ENCODE data around the gene RNF224. TPM values are rescaled to one million over a fixed set of nuclear protein-coding genes. Genes with fewer than 3 reads are reported as not detected.

RNF224 gene
- polyA plus RNA-seq, 1 donor (not counting 4 experiments of a cell fraction or from before 2014, with no cell fraction given) = not detected

DNA sequence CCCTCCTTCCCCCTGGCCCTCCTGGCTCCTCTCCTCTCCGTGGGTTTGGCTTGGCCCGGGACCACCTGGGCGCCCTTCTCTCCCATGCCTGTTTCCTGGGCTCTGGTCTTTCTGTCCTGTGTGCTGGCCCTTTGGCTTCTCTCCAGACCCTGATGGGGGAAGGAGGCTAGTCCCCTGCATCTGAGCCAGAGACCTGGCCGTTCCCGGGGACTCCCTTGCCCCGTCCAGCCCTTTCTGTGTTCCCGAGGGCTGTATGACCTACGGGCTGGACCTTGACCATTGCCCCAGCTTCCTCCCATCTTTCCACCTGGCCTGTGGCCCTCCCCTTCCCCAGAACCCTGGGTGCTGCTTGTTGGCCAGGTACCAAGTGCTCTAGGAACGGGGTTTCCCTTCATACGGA lies 36.2 kb downstream of the RNF224 start:
- Histone ChIP-seq H3K9ac (ENCODE audit: control insufficient read depth, extremely low read depth, insufficient read depth, low read length) (no peak overlapping the region), H3K27me3 (ENCODE audit: control insufficient read depth, extremely low read depth, insufficient read depth, low read length) (no peaks in the 10 kb centered on the region), H3K36me3 (ENCODE audit: control insufficient read depth in 2 of 2, extremely low read depth in 1 of 2, insufficient read depth in 2 of 2, low read length in 2 of 2) (peaks cover 20 to 35% of the 10 kb centered on the region in 2 experiments), H3K9me3 (ENCODE audit: control insufficient read depth, low read depth, low read length) (no peaks in the 10 kb centered on the region), H3K4me2 (ENCODE audit: control insufficient read depth, extremely low read depth, insufficient read depth, low read depth, low read length) (no peak overlapping the region), H3K79me2 (ENCODE audit: control insufficient read depth, insufficient read depth, low read length) (peaks cover 6% of the 10 kb centered on the region), H3K4me3 (ENCODE audit: control insufficient read depth in 2 of 3, extremely low read depth in 1 of 3, insufficient read depth in 2 of 3, low read depth in 1 of 3, low read length in 3 of 3) (no peak overlapping the region), H2AFZ (ENCODE audit: control insufficient read depth, low read length) (no peak overlapping the region), H3K27ac (ENCODE audit: control insufficient read depth, insufficient read depth, low read length) (no peak overlapping the region), H4K20me1 (ENCODE audit: control insufficient read depth, extremely low read depth, insufficient read depth, low read length) (no peaks in the 10 kb centered on the region), H3K4me1 (ENCODE audit: control insufficient read depth, extremely low read depth, insufficient read depth, low read length) (no peaks in the 10 kb centered on the region), H3K9me1 (ENCODE audit: control insufficient read depth, extremely low read depth, insufficient read depth, low read length) (no peaks in the 10 kb centered on the region)
- no peak for DNase-seq (ENCODE audit: low read depth, low spot score)
- no peak for FAIRE-seq
- TF ChIP-seq, protein P1, sequence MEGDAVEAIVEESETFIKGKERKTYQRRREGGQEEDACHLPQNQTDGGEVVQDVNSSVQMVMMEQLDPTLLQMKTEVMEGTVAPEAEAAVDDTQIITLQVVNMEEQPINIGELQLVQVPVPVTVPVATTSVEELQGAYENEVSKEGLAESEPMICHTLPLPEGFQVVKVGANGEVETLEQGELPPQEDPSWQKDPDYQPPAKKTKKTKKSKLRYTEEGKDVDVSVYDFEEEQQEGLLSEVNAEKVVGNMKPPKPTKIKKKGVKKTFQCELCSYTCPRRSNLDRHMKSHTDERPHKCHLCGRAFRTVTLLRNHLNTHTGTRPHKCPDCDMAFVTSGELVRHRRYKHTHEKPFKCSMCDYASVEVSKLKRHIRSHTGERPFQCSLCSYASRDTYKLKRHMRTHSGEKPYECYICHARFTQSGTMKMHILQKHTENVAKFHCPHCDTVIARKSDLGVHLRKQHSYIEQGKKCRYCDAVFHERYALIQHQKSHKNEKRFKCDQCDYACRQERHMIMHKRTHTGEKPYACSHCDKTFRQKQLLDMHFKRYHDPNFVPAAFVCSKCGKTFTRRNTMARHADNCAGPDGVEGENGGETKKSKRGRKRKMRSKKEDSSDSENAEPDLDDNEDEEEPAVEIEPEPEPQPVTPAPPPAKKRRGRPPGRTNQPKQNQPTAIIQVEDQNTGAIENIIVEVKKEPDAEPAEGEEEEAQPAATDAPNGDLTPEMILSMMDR (optimal IDR thresholded peaks at IDR 0.05 in 1 of 3, IDR thresholded peaks at IDR 0.05 in 1 of 3, conservative IDR thresholded peaks at IDR 0.05 in 1 of 3; ENCODE audit: extremely low read depth in 1 of 3, insufficient read depth in 2 of 3, low read length in 3 of 3) = no peak
- no peak for TF ChIP-seq EZH2 (IDR thresholded peaks at IDR 0.05; ENCODE audit: low read length)
- dilution Hi-C loops (cut with MboI; ENCODE audit: extremely low pct_ligation_motif_present, low sequenced_read_pairs) = no loop called here

DNA sequence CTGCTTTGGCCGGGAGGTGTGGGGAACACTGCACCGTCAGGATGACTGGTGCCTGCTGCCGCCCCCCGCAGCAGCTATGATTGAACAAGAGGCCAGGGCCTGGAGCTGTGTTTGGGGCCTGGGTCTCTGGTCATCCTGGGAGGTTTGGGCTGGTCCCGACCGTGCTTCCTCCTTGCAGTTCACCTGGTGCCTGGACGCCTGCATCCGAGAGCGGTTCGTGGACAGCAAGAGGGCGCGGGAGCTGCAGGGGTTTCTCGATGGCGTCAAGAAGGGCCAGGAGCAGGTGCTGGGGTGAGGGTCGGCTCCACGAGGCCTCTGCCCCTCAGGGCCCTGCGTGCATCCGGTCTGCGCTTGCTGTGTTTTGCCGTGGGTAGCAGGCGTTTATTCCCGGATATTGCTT lies 36.8 kb downstream of the RNF224 start:
- H3K27me3 ChIP-seq (ENCODE audit: control insufficient read depth, extremely low read depth, insufficient read depth, low read length) = no peaks in the 10 kb centered on the region

More for the DNA sequence above, 36.8 kb downstream of the RNF224 start:
- Histone ChIP-seq H3K9me3 (ENCODE audit: control insufficient read depth, low read depth, low read length) (no peaks in the 10 kb centered on the region), H3K4me3 (ENCODE audit: control insufficient read depth in 2 of 3, extremely low read depth in 1 of 3, insufficient read depth in 2 of 3, low read depth in 1 of 3, low read length in 3 of 3) (no peak overlapping the region), H3K4me1 (ENCODE audit: control insufficient read depth, extremely low read depth, insufficient read depth, low read length) (no peaks in the 10 kb centered on the region), H4K20me1 (ENCODE audit: control insufficient read depth, extremely low read depth, insufficient read depth, low read length) (peaks cover 5% of the 10 kb centered on the region), H3K4me2 (ENCODE audit: control insufficient read depth, extremely low read depth, insufficient read depth, low read depth, low read length) (no peak overlapping the region), H3K36me3 (ENCODE audit: control insufficient read depth in 2 of 2, extremely low read depth in 1 of 2, insufficient read depth in 2 of 2, low read length in 2 of 2) (peaks cover 20 to 37% of the 10 kb centered on the region in 2 experiments), H3K27ac (ENCODE audit: control insufficient read depth, insufficient read depth, low read length) (no peak overlapping the region), H3K9ac (ENCODE audit: control insufficient read depth, extremely low read depth, insufficient read depth, low read length) (no peak overlapping the region), H2AFZ (ENCODE audit: control insufficient read depth, low read length) (no peak overlapping the region), H3K79me2 (ENCODE audit: control insufficient read depth, insufficient read depth, low read length) (peaks cover 6% of the 10 kb centered on the region), H3K9me1 (ENCODE audit: control insufficient read depth, extremely low read depth, insufficient read depth, low read length) (no peaks in the 10 kb centered on the region)
- FAIRE-seq (no peak), DNase-seq (ENCODE audit: low read depth, low spot score) (no peak)
- dilution Hi-C loops (cut with MboI; ENCODE audit: extremely low pct_ligation_motif_present, low sequenced_read_pairs) = no loop called here
- TF ChIP-seq, protein P1 (optimal IDR thresholded peaks at IDR 0.05 in 1 of 3, IDR thresholded peaks at IDR 0.05 in 1 of 3, conservative IDR thresholded peaks at IDR 0.05 in 1 of 3; ENCODE audit: extremely low read depth in 1 of 3, insufficient read depth in 2 of 3, low read length in 3 of 3) = no peak
- TF ChIP-seq EZH2 (IDR thresholded peaks at IDR 0.05; ENCODE audit: low read length) = no peak
